ENCODE measurements around the gene TECPR1.

- no peak for TF ChIP-seq CTCF (conservative IDR thresholded peaks at IDR 0.05; ENCODE audit: low read depth, low read length)
- TF ChIP-seq CEBPB (IDR thresholded peaks at IDR 0.05; ENCODE audit: low read depth, low read length), result no peak
- TF ChIP-seq RAD21 (IDR thresholded peaks at IDR 0.05; ENCODE audit: low read length), result no peak
- TF ChIP-seq RFX5 (IDR thresholded peaks at IDR 0.05; ENCODE audit: low read depth, low read length), result no peak
- no peak for TF ChIP-seq BHLHE40 (IDR thresholded peaks at IDR 0.05; ENCODE audit: low read depth, low read length)
- no peak for TF ChIP-seq NFE2L2 (IDR thresholded peaks at IDR 0.05; ENCODE audit: low read depth, low read length)
- TF ChIP-seq USF2 (IDR thresholded peaks at IDR 0.05; ENCODE audit: low read depth, low read length), result no peak
These were observed 58.4 kb downstream of the TECPR1 start for GRCh38 chr7:98193474-98194180.

All from IMR-90 (cell line).